DMS 273 treated with DMSO at 0.1 percent for 48 hours (cell line): ENCODE measurements around the gene SLC4A5.

Experiments used
- DNase-seq: peaks from one replicate; lab custom pipeline; 2025; lab: John Stamatoyannopoulos, UW

SLC4A5 gene

DNA sequence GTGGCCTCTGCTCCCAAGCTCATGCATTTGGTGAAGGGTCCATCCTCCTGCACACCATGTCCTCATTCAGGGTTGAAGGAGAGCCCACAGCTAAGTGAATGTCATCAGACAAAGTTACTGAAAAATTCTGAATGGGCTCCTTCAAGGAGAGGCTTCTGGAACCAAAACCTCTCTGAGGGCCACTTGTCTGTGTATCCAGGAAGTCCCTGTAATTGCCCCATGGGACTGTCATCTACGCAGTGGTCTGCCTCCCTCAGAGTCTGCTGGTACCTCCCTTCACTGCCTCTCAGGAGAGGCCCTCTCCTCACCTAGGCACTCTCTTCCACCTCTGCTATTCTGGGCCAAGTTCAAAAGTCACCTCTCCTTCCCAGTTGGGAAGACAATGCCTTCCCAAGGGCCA, 68.0 kb downstream of the SLC4A5 start:
- no peak for DNase-seq

GRCh38 chr2:74269667-74270066, 73.5 kb downstream of the SLC4A5 start:
- DNase-seq, result no peak

DNA sequence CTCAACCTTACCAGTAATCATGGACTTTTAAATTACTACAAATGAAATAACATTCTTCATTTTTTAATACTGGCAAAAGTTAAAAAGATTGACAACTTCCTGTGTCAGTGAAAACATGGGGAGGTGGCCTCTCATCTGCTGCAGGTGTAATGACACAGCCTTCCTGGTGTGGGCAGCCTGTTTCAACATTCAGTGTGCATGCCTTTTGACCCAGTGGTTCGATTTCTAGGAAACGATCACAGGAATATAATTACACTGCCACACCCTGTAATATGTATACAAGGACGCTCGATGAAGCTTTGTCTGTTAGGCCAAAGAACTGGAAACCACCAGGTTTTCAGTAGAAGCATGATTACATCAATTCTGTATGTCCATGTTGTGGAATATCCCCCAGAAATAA, 76.1 kb downstream of the SLC4A5 start:
- no peak for DNase-seq

GRCh38 chr2:74264281-74264680, 78.9 kb downstream of the SLC4A5 start:
- DNase-seq, result no peak

DNA sequence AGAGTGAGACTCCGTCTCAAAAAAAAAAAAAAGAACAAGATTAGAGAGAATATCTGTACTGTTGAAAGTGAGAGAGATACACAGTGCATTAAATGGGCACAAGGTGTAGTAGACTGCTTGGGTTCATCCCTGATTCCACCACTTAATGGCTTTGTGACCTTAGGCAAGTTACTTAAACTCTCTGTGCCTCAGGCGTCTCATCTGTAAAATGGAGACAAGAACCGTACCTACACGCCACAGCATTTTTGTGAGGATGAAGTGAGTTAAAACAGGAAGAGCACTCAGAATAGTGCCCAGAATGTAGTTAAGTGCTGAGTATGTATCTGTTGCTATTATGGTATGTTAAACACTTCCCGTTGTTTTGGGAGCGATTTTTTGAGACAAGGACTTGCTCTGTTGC, 80.5 kb downstream of the SLC4A5 start:
- DNase-seq, result no peak

DNA sequence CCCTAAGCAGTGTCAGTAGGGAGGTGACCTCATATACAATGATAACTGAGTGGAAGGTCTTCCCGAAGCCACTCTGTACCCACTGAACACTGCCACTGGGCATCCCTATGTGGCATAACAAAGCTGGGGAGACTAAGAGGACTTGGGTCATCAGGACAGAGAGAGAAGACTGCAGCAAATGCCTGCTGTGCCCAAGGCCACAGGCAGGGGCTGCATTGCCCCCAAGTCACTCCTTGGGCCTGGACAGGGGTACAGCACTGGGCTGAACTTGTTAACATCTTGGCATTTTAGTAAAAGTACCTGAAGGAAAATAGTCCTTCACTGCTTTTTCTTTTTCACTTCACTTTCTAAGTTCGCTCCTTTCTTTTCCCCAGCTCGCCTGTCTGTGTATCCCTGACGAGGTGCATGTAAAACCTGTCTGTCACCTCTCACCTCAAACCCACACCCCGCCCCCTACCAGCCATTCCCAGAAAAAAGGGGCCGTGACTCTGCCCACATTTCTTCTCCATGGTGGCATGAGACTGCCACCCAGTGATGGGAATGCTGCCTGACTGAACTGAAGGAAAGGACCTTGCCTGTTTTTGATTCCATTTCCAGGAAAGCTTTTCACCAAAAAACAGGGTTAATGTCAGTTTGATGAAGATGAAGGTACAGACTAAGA, 81.9 kb downstream of the SLC4A5 start:
- no peak for DNase-seq

GRCh38 chr2:74260495-74260894, 82.7 kb downstream of the SLC4A5 start:
- DNase-seq, result no peak

DNA sequence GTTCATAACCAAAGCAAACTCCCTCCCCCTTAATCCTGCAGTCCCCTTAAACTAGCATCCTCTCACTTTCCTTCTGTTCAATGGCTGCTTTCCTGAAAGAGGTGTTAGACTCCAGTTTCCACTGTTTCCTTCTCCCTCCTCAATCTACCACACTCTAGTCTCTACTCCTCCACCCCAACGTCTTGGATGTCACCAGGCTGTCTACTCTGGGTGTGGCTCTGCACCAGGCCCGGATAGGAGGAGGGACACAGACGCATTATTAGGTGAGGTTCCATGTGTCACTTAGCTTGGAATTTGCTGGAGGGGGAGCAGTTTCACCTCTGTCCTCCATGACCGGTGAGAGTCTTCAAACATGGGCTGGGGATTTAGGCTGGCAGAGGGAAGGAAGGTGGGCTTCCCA, 83.5 kb downstream of the SLC4A5 start:
- no peak for DNase-seq

DNA sequence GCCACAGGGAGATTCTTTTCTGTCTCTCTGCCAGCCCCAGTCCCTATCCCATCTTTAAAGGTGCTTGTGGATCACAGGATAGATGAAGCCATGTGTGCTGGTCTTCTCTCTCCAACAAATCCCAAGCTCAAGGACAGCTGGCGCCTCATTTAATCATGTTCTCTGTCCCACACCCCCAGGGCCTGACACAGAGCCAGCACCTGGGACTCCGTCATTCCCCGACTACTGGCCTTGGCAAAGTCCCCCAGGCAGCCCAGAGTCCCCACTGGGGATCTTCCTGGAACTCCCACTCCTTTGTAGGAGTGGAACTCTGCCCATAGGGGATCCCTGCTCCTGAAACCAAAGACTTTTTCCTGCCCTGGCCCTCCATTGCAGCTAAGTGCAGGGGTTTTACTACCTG, 84.0 kb downstream of the SLC4A5 start:
- no peak for DNase-seq

- DNase-seq, result no peak
Measured at GRCh38 chr2:74255660-74256213, 87.5 kb downstream of the SLC4A5 start.

- DNase-seq, result no peak
Measured at GRCh38 chr2:74253971-74254310, 89.3 kb downstream of the SLC4A5 start.

- no peak for DNase-seq
Measured at GRCh38 chr2:74253306-74253970, 89.8 kb downstream of the SLC4A5 start.

GRCh38 chr2:74252862-74253261, 90.4 kb downstream of the SLC4A5 start:
- no peak for DNase-seq

DNA sequence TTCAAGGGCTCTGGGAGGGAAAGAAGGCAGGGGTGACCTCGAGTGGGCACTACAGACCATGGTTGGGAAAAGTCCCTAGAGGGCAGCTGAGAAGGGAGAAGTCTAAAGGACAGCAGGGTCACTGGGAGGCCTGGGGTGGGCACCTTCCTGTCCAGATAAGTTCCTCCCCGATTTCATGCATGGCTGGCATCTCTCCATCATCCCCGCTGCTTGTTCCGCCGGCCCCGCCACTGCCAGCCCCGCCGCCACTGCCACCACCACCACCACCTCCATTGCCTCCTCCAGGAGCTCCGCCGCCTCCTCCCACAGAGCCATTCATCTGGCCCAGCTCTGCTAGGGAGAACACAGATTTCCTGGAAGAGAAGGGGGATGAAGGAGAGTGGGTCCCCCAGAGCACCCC, 91.2 kb downstream of the SLC4A5 start:
- no peak for DNase-seq

DNA sequence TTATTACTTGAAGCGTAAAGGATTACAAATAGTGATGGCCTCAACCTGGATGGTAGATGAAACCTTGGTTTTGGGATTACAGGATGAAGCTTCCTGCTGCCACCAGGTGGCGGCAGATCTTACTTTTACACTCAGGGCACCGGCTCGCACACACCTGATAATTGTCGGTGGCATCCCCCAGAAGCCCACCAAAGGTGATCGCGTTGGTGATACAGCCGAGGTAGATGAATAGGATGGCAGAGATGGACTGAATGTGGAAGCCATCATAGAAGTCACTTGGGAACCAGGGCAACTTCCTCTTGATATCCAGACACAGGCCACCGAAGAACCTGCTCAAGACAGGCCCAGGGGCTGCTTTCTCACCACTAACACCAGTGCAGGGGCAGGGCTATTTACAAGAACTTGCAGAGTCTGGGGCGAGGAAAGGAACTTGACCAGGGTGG, 93.0 kb downstream of the SLC4A5 start:
- no peak for DNase-seq

DNA sequence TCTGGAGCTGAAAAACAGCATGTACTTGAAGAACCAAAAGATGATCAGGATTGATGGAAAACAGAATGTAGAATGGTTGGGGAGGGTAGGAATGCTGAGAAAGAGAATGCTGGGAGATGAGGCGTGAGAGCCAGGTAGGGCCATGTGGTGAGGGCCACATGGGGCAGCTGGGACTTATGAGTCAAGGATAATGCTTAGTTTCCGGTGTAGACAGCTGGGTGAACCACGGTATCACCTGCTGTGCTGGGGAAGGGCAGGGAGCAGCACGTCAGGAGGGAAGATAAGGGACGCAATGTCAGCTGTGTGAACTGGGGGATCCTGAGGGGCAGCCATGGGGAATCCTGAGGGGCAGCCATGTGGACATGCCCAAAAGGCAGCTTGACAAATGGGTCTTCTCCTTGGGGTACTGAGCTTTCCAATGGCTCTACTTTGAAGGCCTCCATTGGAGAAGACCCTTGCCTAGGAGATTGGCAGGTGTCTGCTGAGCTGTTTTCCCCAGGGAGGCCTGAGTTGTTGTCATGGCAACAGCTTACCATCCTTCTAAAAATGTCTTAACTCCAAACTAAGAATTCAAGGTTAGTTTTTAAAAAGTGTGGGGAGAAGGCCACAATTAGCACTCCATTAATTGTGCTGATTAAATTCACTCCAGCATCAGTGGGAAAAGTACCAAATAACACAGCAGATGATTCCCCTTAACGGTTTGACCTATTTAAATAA, 93.7 kb downstream of the SLC4A5 start:
- DNase-seq, result no peak

- DNase-seq, result no peak
Measured at GRCh38 chr2:74246496-74247195, 96.6 kb downstream of the SLC4A5 start.

DNA sequence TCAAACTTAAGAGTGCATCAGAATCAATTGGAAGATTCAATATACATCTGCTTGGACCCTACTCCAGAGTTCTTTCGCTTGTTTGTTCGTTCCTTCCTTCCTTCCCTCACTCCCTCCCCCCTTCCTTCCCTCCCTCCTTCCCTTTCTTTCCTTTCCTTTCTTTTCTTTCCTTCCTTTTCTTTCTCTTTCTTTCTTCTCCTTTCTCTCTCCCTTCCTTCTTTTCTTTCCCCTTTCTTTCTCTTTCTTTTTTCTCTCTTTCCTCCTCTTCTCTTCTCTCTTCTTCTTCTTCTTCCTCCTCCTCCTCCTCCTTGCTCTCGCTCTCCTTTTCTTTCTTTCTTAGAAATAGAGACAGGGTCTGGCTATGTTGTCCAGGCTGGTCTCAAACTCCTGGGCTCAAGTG, 98.9 kb downstream of the SLC4A5 start:
- no peak for DNase-seq

- no peak for DNase-seq
Measured at GRCh38 chr2:74242354-74243071, 100.7 kb downstream of the SLC4A5 start.

DNA sequence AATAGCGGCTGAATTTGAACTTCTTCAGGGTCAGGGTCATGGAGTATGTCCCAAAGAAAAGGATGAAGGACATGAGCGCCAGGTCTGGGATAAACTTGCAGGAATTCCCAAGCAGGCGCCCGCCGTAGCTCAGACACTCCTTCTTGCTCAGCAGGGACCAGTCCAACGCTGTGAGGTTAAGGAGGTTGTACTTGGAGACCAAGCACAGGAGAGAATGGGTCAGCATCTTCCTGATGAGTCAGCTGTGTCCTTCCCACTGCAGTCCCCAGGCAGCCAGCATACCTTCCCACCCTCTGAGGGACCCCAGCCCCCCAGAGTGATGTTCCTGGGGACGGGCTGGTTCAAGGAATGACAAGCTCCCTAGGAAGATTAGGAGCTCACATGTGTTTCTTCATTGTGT, 103.9 kb downstream of the SLC4A5 start:
- no peak for DNase-seq

DNA sequence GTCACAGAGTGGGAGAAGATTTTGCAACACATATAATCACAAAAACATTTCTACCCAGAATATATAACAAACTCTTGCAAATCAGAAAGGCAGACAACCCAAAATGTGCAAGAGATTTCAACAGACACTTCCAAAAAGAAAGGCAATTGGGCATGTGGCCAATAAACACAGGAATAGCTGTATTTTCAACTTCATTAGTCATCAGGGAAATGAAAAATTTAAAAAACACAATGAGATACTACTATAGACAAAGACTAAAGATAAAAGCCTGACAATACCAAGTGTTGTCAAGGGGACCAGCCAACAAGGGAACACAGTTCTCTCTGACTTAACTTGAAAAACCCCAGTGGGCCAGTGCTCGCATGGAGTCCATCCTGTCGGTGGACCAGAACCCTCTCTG, 104.3 kb downstream of the SLC4A5 start:
- DNase-seq, result no peak

- DNase-seq, result no peak
Measured at GRCh38 chr2:74235041-74235440, 108.2 kb downstream of the SLC4A5 start.
